NCI-H1694 (cell line): ENCODE results near the gene ATN1.

Source experiments
- DNase-seq: peaks from one replicate; lab custom pipeline; 2025; lab: John Stamatoyannopoulos, UW

The ATN1 gene

DNA sequence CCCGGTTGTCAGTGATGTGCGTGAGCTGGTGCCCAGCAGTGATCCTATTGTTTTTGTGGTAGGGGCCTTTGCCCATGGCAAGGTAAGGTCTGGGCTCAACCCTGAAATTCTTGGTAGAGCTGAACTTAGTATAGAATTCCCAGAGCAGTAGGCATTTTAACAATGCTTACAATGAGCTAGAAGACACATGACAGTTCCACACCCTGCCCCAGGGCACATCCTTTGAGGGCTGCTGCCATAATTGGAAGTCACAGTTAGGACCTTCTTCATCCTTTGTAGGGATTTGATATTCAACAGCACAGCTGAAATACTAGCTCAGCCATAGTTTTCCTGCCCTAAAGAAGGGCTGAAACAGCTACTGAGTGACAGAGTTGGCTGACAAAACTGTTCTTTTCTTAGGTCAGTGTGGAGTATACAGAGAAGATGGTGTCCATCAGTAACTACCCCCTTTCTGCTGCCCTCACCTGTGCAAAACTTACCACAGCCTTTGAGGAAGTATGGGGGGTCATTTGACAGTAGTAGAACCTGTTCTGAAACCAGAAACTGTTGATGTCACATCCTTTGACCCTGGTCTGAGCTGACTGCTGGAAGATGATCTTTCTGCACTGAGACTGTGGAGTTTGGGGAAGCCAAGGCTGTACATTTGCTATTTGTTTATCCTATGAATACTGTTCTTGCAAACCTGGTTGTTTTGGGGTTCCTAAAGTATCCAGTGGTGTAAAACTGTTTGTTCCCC is 47.7 kb downstream of the ATN1 start:
- no peak for DNase-seq

DNA sequence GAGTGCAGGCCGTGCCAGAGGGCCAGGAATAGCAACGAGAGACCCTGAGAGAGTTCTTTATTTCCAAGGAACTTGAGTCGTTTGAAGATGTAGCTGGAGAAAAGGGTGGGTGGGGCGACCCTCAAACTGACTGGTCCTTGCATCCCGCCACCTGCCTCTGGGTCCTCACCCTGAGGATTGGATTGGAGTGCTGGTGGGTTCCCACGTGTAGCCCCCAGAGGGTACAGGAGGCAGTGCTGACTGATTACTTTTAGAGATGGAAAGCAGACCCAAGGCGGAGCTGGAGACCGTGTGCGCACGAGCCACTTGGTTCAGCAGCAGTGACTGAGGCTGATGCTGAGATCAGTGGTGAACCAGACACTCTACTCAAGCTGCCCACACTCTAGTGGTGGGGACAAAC is 49.9 kb downstream of the ATN1 start:
- no peak for DNase-seq

DNA sequence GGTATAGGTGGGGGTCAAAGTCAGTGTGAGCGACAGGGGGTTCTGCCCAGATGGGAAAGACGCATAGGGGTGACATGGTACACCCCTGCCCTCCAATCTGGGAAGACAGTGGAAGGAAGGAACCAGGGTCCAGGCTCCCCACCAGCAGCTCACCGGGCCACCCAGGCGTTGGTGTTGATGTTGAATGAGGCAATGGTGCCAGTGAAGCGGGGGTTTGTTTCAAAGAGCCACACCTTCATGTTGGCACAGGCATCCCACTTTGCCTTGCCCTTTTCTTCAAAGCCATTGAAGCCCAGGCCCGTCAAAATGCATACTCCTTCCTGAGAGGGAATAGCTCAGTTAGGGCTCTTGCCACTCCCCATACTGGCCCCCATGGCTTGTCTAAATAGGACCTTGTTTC is 50.4 kb downstream of the ATN1 start:
- DNase-seq = no peak

DNA sequence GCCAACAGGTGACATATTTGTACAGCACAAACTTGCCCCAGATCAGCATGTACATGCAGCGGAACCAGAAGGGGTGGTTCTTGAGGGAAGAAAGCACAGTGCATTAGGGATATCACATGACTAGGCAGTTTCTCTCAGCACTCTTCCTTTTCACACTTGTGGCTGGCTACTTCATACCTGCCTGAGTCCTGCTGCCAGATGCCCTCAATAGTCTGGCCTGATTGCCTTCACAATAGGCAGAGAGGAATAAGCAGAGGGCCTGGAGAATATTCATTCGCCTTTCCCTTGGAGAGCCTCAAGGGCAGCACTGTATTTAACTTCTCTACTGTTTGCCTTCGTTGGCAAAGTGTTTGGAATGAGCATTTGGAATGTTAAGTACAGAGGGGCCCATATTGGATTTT is 50.9 kb downstream of the ATN1 start:
- DNase-seq = no peak

DNA sequence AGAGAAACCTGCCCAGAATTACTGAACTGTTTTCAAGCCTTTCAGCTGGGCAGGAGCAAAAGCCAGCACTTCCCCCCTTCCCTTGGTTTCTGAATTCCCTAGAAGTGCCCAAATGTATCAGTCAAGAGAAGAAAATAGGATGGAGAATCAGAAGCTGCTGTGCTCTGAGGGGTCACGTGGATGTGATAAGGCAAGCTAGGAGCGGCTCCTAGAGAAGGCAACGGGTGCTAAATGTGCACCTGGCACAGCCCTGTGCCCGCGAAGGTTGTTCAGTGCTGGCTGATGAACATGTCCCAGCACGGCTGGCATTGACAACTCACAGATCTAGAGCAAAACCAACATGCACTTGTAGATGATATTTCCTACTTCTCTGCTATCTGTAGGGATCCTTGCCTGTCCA is 51.3 kb downstream of the ATN1 start:
- DNase-seq = no peak

DNA sequence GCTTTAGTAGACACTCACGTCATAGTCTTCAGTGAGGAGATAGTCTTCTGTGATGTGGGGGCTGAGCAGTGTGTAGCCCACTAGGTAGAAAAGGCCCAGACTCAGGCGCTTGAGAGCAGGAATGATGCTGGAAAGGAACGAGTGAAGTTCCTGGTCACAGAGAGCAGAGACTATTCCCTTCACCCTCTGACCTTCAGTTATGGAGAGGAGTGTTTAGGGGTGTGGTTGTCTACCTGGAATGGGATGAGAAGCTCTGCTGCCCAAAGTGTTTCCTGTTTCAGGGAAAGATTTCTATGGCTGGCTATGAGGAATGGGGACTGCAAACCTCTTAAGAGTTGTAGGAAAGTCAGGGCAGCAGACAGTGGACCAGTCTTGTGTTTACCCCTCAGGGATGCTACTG is 51.7 kb downstream of the ATN1 start:
- DNase-seq = no peak

DNA sequence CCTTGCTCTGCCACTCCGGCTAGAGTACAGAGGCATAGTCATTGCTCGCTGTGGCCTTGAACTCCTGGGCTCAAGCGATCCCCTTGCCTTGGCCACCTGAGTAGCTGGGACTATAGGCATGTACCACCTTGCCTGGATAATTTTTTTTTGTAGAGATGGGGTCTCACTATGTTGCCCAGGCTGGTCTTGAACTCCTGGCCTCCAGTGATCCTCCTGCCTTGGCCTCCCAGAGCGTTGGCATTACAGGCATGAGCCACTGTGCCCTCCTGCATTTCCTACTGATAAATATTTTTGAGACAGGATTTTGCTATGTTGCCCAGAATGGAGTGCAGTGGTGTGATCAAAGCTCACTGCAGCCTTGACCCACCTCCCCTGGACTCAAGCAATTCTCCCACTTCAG is 52.3 kb downstream of the ATN1 start:
- no peak for DNase-seq

DNA sequence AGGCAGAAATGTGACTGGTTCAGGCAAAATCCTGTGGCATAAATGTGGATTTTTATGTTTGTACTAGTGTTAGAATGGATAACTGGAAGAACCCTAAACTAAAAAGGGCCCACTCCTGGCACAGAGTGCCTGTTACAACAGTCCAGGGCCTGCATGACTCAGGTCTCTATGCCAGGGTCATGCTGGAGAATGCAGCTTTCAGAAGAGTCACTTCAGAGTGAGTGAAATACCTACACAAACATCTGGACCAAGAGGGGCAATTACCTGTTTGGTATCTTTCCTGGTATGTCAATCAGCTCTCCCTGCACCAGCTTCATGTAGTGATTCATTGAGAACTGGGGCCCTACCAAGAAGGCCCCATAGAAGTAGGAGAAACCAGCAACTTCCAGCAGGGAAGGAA is 53.0 kb downstream of the ATN1 start:
- no peak for DNase-seq

DNA sequence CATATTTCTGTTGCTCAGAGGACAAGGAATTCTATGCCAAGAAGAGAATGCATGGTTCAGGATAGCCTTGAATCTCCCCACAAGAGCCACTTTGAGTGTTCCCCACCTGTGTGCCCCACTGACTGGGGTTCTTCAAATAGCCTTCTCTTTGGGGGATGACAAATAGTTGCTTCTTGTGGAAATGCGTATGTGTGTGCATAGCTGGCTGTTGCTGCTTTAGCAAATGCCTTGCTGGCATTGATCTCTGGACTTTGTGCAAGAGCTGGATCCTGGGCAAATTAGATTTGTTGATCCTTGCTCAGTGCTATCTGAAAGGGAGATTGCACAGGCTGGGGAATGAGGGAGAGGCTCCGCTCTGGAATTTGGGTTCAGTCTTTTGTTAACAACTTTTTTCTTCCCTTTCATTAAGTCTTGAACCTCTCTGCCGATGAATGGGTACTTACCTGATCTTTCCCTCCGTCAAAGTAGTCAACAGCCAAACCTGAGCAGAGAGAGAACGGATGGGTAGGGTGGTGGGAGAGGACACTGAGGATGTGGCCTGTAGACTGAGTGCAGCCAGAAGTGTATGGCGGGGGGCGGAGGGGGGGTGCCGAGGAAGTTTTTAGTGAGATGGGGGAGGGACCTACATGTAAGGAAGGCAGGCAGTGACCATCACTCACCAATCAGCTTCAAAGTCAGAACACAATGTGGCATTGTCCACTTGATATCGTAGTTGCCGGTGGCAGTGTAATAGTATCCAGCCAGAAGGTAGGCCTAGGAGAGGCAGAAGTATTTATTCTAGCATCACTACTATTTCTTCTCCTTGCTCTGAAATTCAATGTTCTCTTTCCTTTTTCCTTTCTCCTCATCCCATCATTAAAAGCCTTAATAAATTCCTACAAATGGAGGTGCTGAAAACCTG is 53.6 kb downstream of the ATN1 start:
- DNase-seq = no peak

DNA sequence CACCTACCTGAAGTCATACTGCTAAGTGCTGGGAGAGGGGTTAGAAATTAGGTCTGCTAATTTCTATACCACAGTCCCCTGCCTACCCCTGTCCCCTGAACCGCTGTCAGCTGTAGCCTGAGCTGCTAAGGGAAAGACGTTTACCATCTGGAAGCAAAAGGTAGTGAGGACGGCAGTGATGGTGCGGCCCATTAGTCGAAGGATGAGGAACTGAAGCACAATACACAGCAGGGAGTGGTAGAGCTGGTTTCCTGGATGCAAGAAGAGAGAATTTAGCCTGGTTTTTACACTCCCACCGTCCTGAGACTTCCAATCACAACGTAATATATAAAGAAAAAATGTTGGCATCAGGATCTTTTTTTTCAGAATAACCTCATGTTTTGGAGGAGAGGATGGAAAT is 54.8 kb downstream of the ATN1 start:
- DNase-seq = no peak

DNA sequence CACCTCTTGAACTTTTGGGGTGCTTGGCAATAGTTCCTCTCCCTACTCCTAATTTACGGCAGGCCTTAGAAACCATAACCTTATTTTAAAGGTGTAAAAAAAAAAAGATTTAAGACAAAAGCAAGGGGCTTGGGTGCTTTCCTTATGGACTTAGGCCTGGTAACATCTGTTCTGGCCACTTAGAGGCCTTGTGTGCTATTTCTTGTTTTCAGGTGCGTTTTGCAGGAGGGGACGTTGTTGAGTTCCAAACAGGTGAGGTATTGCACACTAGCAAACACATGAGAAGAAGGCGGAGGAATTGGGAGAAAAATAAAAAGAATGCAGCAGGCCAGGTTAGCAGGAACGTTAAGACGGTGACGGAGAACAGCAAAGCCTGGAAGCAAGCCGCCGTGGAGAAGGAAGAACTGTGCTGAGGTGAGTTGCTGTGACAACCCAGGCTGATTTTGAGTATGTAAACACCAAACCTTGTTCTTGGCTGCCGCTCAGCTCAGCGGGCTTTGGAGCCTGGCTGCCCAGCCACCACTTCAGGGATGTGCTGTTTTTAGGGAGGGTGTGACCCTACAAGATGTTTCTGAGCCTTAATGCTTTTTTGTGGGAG is 60.3 kb downstream of the ATN1 start:
- DNase-seq = no peak
